GM23248 (cell line): Measurements from ENCODE around the gene LCE2D.

ENCODE experiments used
- EZH2 ChIP-seq: fragments of 200-600 bp; sonication (generic); IDR thresholded peaks from 2 replicates; pipeline ENCODE4 v1.6.1; 2018; ENCODE audit warnings: antibody characterized with exemption, mild to moderate bottlenecking; ENCODE audit not compliant: insufficient read depth, poor library complexity, severe bottlenecking
- EZH2phosphoT487 ChIP-seq: fragments of 200-600 bp; sonication (generic); IDR thresholded peaks from 2 replicates; pipeline ENCODE4 v1.6.1; 2018; ENCODE audit warnings: antibody characterized with exemption, moderate library complexity, mild to moderate bottlenecking, low read depth; ENCODE audit not compliant: insufficient read depth

GRCh38 chr1:152683846-152684245, 20.7 kb downstream of the LCE2D start:
- no peak for TF ChIP-seq EZH2
- TF ChIP-seq EZH2phosphoT487, result no peak
